DMS114 treated with DMSO at 0.1 percent for 48 hours (cell line): Measurements from ENCODE around the gene FLT3.
A peak's percentile ranks its signal among the peaks of the same experiment; 100 is the strongest.
"Not testable (repeated sequence)": the region's sequence is repeated elsewhere in the genome, so short reads cannot be mapped to it uniquely, and the experiment has no call there.

ENCODE experiments used
- DNase-seq: peaks from one replicate; lab custom pipeline; 2025; ENCODE audit not compliant: unreplicated experiment; lab: John Stamatoyannopoulos, UW

FLT3 gene

DNA sequence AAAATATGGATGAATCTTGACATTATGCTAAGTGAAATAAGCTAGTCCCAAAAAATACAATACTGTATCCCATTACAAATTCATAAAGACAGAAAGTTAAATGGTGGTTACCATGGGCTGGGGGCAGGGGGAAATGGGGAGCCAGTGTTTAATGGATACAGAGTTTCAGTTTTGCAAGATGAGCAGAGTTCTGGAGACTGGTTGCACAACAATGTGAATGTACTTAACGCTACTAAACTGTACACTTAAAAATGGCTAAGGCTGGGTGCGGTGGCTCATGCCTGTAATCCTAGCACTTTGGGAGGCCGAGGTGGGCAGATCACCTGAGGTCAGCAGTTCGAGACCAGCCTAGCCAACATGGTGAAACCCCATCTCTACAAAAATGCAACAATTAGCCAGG lies 1.5 kb upstream of the FLT3 start:
- DNase-seq, result not testable (repeated sequence)

DNA sequence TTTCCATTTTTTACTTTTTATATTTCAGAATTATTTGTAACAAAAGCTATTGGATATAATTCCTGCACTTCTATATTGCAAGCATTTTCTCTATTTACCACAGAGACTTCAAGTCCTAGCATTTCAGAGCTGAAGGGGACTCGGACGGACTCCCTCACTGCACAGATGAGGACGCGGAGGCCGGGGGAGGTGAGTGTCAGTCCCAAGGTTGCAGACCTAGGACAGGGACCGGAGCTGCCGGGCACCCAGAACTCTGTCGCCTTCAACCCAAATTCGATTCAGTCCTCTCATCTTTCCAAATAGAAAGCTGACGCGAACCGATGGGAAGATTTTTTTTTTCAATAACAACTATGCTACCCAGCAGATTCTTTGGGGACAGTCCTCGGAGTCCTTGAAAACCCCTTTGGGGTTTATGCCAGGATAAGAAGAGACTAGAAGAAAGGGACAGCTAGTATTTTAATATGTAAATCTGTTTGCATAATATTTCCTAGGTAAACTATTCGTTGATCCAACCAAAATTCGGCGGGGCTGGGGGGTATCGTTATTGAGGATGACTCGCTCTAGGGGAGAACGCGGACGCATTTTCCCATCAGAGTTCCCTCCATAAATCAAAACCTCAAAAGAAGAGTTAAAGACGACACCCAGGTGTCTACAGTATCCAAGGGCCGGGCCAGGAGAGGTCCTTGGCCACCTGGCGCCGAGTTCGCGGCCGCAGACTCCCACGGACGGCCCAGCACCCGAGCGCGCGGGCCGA lies 803 bp downstream of the FLT3 start:
- DNase-seq, result no peak

DNA sequence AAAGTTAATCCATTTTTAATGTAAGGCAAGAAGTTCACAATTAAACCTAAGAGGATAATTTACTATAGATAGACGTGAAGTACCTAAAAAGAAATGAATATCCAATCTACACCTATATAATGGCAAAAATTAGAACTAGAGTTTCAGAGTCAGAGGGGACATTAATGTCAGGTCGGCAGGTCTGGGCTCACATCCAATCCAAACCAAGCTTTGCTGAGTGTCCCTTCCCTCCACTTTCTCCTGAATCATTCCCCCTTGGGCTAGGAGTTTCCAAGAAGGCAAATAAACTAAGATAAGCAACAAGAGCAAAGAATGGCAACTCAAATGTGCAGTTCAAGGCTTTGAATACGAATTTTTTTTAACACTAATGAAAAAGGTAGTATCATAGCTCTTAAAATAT lies 2.9 kb downstream of the FLT3 start:
- DNase-seq, result no peak

DNA sequence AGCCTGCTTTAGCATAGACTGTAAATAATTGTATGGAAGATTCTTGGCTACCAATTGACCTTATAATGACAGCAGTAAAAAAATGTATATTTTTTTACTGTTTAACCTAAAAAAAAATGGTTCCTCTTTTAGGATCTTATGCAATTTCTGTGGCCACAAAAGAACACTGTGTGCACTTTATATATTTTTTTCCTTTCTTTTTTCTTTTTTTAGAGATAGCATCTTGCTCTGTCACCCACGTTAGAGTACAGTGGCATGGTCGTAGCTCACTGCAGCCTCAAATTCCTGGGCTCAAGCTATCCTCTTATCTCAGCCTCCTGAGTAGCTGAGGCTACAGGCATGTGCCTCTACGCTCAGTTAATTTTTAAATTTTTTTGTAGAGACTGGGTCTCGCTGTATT lies 6.1 kb downstream of the FLT3 start:
- DNase-seq, result no peak

DNA sequence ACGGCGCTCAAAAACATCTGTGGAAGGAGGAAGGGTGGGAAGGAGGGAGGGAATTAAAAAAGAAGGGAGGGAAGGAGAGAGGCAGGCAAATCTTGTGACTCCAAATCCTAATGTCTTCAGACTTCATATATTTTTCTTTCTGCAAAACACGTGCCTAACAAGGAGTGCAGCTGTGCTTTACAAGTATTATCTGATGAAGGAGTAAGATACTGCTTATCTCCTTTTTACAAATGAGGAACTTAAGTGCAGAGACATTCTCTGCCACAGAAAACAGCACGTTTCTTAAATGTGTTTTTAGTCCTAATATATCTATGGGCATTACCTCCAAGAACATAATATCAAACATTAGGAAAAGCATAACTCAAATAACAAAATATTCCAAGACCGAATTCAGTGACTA lies 6.5 kb downstream of the FLT3 start:
- DNase-seq, result no peak

DNA sequence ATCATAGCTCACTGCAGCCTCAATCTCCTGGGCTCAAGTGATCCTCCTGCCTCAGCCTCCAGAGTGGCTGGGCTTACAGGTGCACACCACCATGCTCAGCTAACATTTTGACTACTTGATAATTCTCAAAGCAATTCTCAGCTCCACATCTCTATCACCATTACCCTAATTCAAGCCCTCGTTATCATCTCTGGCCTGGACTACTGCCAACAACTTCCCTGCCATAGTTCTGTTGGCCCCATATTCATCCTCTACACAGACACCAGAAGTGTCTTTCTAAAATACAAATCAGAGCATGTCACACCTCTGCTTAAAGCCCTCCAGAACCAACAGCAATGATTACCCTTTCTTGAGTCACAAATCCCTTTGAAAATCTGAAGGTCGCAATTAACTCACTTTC lies 7.9 kb downstream of the FLT3 start:
- no peak for DNase-seq

DNA sequence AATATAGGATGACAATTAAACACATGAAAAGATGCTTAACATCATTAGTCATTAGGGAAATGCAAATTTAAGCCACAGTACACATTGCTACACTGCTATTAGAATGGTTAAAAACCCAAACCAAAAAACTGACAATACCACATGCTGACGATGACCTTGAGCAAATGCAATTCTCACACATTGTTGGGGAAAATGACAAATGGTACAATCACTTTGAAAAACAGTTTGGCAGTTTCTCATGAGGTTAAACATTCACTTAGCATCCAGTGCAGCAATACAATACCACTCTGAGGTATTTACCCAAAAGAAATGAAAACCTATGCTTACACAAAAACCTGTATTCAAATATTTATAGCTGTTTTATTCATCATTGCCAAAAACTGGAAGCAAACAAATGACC lies 11.3 kb downstream of the FLT3 start:
- DNase-seq, result no peak

DNA sequence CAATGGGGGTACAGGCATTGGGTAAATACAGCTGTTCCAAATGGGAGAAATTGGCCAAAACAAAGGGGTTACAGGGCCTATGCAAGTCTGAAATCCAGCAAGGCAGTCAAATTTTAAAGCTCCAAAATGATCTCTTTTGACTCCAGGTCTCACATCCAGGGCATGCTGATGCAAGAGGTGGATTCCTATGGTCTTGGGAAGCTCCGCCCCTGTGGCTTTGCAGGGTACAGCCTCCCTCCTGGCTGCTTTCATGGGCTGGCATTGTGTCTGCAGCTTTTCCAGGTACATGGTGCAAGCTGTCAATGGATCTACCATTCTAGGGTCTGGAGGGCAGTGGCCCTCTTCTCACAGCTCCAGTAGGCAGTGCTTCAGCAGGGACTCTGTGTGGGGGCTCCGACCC lies 22.6 kb downstream of the FLT3 start:
- DNase-seq, result not testable (repeated sequence)

DNA sequence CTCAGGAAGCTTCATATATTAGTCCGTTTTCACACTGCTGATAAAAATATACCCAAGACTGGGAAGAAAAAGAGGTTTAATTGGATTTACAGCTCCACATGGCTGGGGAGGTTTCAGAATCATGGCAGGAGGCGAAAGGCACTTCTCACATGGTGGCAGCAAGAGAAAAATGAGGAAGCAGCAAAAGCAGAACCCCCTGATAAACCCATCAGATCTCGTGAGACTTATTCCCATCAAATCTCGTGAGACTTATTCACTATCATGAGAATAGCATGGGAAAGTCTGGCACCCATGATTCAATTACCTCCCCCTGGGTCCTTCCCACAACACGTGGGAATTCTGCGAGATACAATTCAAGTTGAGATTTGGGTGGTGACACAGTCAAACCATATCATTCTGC lies 23.1 kb downstream of the FLT3 start:
- no peak for DNase-seq

DNA sequence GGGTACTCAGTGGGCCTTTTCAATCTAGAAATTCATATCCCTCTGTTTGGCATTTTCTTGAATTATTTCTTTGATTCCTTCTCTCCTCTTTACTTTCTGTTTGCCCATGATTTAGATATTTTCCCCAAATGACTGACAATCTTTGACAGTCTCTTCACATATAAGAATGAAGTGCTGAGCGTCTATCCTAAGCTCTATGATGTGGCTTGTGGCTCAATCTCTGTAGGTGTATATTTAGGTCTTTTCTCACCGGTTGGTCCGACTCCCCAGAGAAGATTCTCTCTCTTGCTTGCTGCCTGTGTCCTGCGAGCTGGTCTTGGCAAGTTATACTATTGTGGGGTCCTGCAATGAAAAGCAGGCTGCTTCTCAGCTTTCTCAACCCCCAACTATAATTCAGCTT lies 29.0 kb downstream of the FLT3 start:
- DNase-seq, result no peak

DNA sequence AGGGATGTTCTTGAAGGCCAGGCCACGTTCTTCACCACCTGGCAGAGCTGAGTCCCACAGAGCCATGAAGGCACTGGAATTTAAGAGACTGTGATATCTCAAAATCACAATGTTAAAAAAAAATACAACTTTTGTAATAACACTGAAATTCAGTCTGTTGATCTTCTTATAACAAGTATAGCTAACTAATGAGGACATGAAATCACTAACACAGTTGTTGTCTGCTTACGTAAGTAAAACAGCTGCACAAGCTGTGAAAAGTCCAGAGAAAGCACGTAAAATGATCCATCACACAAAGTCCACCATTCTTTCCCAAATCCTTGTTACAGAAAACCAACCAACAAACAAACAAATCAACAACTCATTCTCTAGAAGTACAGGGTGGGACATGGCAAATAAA lies 32.9 kb downstream of the FLT3 start:
- no peak for DNase-seq

DNA sequence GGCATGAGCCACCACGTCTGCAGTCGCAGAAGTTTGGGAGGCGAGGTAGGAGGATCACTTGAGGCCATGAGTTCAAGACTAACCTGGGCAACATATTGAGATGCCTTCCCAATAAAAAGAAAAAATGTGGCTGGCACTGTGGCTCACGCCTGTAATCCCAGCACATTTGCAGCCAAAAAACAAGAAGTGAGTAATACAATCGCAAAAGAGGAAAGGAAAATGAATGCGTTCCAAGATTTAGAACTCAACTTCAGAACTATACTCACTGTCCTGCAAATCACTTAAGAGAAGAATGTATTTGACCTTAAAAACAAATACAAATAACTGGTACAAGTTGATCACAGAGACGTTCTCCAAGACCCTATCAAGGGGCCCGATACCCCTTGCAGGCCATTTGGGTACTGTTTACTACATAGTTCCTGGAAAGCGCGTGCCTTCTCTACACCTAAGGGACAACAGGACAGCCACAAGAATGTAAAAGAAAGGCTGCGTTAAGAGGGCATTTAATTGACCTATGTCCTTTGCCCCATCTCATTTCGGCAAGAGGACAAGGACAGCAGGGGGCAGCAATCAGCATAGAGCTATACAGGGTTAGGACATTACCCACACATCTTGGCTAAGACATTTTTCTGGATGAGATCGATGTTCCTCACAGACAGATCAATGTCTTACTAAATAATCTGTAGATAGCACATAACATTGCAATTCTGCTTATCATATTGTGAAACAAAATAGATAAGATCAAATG lies 41.3 kb downstream of the FLT3 start:
- DNase-seq, result peak; percentile 2

DNA sequence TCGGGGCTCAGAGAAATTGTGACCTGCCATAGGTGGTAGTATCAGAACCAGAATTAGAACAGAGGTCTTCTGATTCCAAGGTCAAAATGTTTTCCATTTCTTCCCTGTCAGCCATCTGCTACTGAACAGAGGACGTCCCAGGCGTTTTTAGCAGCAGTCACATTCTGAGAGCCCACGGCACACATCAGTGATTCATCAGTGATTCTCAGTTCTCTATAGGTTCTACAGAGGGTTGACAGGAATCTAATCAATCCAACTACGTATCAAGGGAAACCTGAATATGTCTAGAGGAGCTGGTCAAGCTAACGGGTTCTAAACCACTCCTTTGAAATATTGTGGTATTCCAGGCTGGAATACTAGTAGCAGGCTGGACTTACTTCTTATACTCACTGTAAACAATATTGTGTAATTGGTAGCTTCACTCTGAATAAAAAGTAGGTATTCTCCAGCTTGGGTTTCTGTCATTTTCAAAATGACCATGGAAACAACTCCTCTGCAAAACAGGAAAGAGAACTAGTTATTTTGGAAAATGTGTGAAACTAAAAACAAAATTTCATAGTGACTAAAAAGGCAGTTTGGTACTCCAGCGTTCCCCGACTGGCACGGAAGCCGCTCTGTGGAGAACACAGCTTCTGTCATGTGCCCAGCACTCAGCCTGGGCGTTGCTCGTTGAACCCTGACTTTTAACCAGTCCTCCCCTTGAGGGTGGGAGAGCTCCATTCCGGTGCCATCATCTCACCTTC lies 43.2 kb downstream of the FLT3 start:
- DNase-seq, result no peak

DNA sequence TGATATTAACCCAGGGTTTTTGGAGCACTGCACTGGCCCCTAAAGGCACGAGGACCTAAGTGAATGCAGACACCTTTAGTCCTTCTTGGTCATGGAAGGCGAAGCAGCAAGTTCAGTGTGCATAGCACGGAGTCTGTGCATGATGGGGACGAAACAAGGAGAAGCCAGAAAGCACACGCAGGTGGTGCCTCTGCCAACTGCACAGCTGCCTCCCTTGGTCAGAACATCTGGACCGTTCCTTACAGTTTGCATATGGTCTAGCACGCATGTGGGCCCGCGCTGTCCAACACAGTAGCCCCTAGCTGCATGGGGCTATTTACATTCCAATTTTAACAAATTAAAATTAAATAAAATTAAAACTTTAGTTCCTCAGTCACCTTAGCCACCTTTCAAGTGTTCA lies 44.0 kb downstream of the FLT3 start:
- no peak for DNase-seq

DNA sequence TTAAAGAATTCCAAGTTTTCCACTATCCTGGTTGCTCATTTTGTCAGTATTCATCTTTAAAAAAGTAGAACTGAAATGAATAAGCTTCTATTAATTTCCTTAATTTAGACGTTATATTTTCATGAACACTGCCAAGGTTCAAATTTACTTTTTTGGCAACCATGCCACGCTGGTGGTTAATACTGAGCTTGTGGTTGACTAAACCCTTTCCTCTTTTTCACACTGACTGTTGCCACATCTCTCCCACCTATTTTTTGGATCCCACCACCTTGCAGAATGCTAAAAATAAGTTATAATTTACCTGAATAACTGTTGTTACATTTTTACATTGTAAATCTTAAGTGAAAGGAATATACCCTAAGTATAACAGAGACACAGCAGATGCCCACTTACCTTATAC lies 45.0 kb downstream of the FLT3 start:
- no peak for DNase-seq

DNA sequence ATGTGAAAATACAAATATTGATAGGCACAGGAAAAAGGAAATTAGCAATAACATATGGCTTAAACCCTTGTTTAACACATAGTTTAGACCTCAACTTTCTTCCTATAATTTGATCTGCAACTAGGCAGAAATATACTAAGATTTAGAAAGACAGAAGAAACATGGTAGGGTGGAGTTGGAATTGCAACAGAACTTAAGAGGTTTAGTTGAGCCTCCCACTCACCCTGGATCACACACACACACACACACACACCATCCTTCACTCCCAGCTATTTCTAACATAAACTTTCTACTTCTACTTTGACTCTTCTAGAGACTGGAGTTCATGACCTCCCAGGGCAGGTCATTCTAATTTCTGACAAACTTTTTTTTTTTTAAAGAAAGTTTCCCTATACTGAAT lies 47.4 kb downstream of the FLT3 start:
- no peak for DNase-seq

DNA sequence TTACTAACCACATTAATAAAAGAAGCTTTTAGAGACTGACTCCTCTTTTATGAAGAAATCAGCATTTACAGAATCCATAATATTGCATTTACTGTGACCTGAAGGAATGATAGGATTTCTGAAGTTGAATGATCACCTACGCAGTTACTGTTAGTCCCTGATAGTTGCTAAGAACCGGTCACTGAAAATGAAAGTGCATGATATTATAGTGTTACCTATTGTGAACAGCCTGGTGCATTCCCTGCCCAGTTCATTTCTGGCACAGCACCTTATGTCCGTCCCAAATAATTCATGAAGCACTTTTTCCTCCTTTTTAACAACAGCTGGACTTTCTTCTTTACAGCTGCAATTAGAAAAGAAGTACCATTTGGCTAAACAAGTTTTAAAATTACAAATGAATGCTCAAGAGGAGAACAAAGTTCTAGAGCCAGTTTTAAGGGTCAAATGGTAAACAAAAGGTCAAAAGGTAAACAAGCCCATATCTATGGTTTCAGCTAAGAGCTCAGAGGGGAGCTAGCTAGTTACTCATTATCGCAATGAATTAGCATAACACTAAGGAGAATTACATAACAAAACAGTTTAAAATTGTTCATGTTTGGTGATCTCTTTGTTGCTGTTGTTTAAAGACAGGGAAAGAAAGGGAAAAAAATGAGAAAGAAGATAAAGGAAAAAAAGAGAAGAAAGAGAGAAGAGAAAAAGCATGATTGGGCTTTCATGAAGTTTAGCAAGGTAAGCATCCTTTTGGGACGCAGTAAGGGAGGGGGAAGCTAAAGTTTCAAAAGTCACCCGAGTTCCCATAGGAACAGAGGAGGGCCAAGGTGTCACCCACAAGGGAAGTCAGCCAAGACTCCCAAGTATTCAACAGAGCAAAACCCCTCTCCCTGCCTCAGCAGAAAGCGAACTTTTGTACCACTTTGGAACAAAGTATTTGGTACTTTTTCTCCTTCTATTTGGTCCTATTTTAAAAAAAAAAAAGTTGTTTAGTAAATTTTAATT lies 50.2 kb downstream of the FLT3 start:
- DNase-seq, result no peak

DNA sequence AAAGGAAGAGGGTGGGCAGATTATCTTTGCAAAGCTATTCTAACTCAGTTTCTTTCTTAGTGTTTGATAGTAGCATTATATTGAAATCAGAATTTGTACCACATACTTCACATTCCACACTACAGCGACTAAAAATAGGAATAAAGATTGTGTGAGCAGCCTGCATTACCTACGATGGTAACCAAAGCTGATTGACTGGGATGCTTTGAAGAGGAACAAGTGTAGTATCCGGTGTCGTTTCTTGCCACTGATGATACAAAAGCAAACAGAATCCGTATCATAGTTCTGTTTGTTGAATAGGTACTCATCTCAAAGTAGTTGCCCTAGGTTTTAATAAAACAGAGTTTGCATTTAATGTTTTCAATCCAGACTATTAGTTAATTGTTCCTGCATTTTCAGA lies 51.2 kb downstream of the FLT3 start:
- no peak for DNase-seq

DNA sequence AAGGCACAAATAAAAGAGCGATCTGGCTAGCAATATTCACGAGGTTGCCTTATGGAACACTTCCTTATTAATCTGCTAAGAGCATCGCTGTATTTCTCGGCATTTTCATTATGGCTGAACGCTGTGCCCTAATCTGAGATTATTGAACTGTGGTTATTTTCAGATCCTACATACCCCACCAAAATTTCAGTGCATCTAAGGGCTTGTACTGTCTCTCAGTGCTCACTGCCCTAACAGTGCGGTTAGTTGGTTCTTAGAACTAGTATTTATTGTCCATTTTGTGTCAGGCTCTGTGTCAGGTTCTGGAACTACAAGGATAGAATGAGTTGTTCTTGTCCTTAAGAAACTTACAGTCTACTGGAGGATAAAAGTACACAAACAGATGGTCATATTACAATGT lies 51.6 kb downstream of the FLT3 start:
- DNase-seq, result no peak

DNA sequence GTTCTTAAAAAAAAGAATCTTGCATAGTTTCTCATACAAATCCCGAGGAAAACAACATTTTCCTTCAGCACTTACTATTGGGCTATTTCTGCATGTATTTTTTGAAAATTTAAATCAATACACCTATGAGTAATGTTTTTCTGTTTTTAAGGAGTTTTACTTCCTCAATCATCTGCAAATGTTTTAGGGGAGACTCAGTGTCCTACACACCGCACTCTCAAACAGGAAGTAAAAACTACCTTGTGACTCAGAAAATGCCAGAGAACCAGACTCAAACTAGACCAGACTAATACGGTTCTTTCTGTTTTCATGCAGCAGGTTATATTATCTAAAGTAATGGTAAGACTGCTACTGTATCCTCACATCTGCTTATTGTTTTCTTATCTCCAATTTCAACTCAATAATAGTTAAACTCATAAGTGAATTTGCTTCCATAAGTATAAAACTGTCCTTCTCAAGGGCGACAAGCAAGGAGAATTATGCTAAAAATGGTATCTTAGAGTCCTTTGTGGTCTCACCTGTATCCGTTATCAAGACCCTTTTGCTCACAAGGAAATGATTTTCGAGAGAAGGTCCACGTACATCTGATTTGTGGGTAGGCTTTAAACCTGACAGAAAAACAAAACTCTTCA lies 52.5 kb downstream of the FLT3 start:
- no peak for DNase-seq
